NCI-H146 treated with DMSO at 0.1 percent for 48 hours (cell line): ENCODE measurements around the gene PJVK.
A peak's percentile ranks its signal among the peaks of the same experiment; 100 is the strongest.
"Not testable (repeated sequence)": the region's sequence is repeated elsewhere in the genome, so short reads cannot be mapped to it uniquely, and the experiment has no call there.

Experiments
- DNase-seq: peaks from one replicate; lab custom pipeline; 2025; ENCODE audit not compliant: unreplicated experiment; lab: John Stamatoyannopoulos, UW

Gene PJVK

GRCh38 chr2:178429336-178429735 is 21.8 kb upstream of the PJVK start:
- DNase-seq, result no peak

GRCh38 chr2:178436662-178437061 is 14.5 kb upstream of the PJVK start:
- DNase-seq, result no peak

DNA sequence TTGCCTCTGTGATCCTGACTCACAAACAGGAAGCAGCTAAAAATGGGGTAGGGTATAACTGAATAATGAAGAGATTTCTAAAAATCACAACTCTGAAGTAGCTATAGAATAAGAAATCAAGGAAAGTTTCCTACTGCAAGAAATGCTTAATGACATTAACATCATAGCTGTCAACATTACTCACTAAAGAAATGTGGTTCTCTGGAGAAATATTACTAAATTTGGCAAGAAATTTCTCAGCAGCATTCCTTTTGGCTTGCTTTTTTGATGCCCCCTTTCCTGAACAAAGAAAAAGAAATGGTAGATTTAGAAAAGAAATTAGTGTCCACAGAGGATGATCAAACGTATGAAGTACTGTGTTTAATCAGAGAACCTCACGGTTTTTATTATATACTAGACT is 9.8 kb upstream of the PJVK start:
- no peak for DNase-seq

DNA sequence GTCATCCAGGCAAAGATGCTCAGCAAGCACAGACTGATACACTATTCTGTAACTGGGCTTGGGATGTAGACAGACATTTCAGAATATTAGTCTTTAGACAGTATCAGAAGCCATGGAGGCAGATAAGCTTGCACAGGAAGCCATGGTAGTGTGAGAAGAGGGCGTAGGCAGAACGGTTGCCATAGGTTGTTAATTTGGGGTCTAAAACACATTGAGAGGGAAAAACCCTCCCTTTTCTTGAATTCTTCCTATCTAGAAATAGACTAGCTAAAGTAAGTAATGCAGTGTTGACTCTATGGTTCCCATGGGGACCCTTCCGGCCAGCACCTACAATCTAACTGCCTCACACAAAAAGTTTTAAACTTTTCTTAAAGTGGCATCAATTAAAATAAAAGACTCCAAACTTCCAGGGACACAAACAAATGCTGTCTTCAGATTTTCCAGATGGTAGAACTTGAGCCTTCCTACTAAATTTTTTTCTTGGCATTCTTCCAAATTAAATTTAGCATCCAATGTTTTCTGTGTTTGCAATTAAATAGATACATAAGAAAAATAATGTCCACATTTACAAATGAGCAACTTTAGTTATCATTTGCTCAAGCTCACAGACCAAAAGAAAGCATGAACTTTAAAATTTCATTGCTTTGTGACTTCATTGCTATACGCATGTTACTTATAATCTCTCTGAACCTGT is 2.1 kb upstream of the PJVK start:
- DNase-seq, result no peak

DNA sequence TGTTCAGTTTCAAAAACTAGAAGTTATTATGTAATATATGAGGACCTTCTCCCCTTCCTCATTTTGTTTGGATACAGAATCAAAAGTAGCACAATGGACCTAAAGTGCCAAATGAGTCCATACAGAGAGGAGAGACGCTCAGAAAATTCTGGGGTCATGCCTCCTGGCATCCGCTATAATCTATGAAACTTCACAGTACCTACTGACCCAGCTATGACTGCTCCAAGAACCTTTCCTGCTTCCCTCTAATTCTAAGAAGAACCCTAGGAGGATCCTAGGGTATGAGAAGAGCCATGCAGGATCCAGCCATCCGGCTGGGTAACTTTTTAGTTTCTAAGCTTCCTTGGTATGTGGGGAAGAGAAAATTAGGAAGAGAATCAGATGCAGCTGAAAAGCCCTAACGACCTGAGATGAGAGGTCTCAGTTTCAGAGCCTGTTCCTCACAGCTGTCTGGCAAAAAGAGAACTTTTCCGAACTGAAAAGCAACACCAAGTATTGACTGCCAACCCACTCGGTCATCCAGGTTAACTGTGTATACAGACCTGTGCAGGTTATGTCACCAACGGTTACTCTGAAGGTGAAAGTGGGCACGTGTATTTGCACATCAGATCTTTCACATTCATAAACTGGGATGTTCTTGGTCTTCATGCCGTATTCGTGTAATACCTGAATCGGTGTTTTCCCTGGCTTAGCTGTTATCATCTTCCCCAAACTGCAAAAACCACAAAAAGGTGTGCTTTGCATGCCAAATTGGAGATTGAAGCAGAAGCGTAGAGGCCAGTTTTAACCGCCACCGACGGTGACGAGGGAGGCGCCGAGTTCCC is 1.3 kb upstream of the PJVK start:
- no peak for DNase-seq

DNA sequence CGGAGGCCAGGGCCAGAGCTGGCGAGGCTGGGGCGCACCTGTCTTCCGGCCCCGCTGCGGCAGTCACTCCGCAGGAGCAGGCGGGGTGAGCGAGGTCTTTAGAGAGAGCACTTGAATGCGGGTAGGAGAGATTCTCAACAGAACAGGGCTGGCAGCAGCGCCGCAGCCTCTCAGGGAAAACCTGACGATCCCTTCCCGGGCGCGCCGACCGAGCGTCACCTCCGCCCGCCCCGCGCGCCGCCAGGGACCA is 729 bp upstream of the PJVK start:
- peak; percentile 62 for DNase-seq

DNA sequence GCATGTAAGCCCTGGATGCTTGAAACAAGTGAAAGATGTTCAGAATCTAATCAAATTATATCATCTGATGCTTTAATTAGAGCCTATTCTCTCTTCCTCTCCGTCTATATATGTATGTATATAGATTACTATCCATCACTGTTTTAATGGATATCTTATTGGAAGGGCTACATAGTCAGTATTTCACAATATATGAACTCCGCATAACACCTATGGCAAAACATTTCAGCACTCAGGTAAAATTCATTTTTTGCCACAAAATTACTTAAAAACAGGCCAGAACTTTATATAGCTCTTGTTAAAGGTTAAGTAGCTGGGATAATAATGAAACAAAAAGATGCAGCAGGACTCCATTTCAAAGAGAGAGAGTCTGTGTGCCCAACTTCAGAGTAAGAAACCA is 1.2 kb downstream of the PJVK start:
- DNase-seq, result no peak

DNA sequence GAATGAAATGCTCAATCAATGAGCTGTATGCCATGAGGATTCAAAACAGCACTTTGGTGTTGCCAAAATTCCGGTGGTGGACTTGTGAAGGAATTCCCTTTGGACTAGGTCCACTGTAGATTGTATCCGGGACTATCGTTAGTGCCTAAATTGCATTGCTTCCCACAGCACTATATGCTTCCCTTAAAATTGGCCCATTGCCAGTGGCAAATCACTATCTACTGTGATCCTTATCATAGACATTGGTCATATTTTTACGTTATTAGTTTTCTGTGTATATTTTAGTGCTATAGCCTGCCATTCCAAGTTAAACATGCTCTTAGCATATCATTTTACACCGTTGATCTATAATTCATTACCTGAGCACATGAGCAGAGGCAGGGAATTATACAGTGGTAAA is 1.7 kb downstream of the PJVK start:
- no peak for DNase-seq

GRCh38 chr2:178455947-178456346 is 4.8 kb downstream of the PJVK start:
- no peak for DNase-seq

GRCh38 chr2:178457390-178457886 is 6.3 kb downstream of the PJVK start:
- no peak for DNase-seq

DNA sequence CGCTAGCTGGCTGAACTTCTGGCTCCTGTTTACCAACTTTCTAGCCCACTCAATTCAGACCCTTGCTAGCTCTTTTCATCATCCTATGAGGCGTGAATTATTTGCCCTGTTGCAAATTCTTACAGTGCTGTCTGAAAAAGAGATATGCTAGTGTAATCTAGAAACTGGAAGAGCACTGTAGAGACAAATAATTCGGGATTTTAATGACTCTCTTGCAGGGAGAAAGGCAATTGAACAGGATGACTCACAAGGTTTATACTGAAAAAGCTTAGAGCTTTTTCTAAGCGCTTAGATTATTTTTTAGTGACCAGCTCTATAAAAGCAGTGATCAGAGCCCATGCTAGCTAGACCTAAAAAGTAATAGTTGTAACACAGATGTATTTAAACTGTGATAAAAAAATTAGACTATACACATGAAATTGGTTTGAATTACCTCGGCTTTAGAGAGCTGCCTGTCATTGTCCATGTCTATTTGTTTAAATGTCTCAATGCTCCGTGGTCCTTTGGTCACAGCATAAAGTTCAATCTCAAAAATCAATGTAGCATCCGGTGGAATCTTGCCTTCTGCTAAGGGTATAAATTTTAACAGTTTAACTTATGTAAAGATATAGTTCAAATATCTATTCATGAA is 18.2 kb downstream of the PJVK start:
- no peak for DNase-seq

GRCh38 chr2:178471313-178471712 is 20.1 kb downstream of the PJVK start:
- not testable (repeated sequence) for DNase-seq

- no peak for DNase-seq
Observed at GRCh38 chr2:178473373-178473772, 22.2 kb downstream of the PJVK start.

- DNase-seq, result no peak
Observed at GRCh38 chr2:178473931-178474330, 22.8 kb downstream of the PJVK start.

- DNase-seq, result no peak
Observed at GRCh38 chr2:178474560-178474959, 23.4 kb downstream of the PJVK start.

DNA sequence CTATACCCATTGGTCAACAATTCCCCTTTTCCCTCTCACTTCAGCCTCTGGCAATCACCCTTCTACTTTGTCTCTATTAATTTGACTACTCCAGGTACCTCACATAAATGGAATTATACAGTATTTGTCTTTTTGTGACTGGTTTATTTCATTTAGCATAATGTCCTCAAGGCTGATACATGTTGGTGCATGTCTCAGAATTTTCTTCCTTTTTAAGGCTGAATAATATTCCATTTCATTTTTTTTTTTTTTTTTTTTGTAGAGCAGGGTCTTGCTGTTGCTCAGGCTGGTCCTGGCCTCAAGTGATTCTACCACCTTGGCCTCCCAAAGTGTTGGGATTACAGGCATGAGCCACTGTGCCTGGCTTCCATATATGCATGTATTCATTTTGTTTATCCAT is 25.3 kb downstream of the PJVK start:
- DNase-seq, result no peak

GRCh38 chr2:178477443-178478129 is 26.4 kb downstream of the PJVK start:
- DNase-seq, result no peak

DNA sequence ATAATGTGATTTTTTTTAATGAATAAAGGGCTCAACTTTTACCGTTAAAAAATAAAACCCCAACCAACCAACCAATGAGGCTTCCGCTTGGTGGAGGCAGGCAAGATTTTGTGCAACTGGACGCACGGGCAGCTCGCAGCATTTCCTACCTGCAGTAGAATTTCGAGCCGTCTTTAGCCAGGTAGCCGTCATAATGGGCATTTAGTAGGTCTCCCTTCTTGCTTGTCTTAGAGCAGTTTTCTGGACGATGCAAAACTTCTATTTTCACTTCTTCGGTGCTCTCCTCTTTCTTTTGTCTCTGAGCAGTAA is 26.9 kb downstream of the PJVK start:
- DNase-seq, result no peak

DNA sequence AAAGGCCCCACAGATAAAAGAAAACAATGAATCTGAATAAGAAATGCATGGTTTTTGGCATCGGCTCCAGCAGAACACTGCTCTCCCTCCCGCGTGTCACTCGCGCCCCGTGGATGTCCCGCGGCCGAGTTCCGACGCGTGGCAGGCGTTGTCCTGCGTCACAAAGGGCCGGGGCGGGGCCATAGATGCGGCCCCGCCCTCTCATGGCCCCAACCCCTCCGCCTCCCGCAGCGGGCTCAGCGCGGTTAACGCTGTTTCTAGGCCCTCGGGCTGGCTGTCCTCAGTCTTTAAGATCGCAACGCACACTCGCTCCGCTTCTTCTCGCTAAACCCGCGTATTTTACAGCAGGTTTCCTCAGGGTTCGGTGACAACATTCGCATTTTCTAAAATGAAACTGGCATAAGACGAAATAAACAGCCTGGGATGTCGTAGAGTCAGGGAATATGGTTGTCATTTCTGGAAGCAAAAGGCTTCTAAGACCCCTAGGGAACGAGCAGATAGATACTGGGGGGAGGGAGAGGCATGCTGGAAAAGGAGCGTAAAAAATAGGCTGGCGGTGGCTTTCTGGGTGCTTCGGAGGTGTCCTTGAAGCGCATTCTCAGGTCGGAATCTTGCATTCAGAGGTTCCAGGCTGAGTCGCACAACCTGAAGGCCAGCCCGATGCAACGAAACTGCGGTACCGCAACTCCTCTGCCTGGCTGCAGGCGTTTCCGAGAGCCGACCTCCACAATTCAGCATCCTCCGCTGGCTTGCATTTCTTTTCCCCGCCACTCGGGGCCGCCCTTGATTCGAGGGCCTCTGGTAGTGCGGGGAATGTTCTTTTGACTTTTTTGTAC is 27.5 kb downstream of the PJVK start, which contains the start of gene FKBP7:
Gene FKBP7, minus strand, starts transcription at position 162 of the 836 bp plus-strand sequence. Its CDS starts 101 bp downstream, at position 61.
- DNase-seq, result peak; percentile 45

GRCh38 chr2:178479275-178479616 is 28.1 kb downstream of the PJVK start:
- DNase-seq, result no peak

- no peak for DNase-seq
Observed at GRCh38 chr2:178479758-178480226, 28.6 kb downstream of the PJVK start.
